K562 (cell line): ENCODE results near the gene FOXM1. TPM values are rescaled to one million over a fixed set of nuclear protein-coding genes. Genes with fewer than 3 reads are reported as not detected.

Source experiments
- AFF4 ChIP-seq: sonication (generic); formaldehyde crosslinking; IDR thresholded peaks from 2 replicates; pipeline ENCODE4 v1.8.0; 2023; ENCODE audit warnings: mild to moderate bottlenecking, missing genetic modification reagents
- C11orf30 ChIP-seq: fragments of 450-650 bp; IDR thresholded peaks from 2 replicates; pipeline ENCODE4 v1.6.1; 2016; ENCODE audit warnings: low read depth, mild to moderate bottlenecking
- CBFB ChIP-seq: sonication (generic); formaldehyde crosslinking; IDR thresholded peaks from 2 replicates; pipeline ENCODE4 v1.4.0; 2020; ENCODE audit warnings: mild to moderate bottlenecking, missing genetic modification reagents
- CBX8 ChIP-seq: fragments of 200-600 bp; sonication (generic); IDR thresholded peaks from 2 replicates; pipeline ENCODE4 v1.6.1; 2012; ENCODE audit warnings: borderline replicate concordance, mixed run types, low read depth, mild to moderate bottlenecking, moderate library complexity, mixed read lengths, low read length, control low read depth, inconsistent platforms; ENCODE audit not compliant: poor library complexity, severe bottlenecking; ENCODE audit errors: extremely low read depth
- HES1 ChIP-seq: fragments of 450-650 bp; IDR thresholded peaks from 2 replicates; pipeline ENCODE4 v1.6.1; 2016; ENCODE audit warnings: low read depth, mild to moderate bottlenecking, moderate library complexity
- PRMT5 ChIP-seq: sonication (generic); formaldehyde crosslinking; IDR thresholded peaks from 2 replicates; pipeline ENCODE4 v1.5.0; 2020; ENCODE audit warnings: missing genetic modification reagents
- ZNF239 ChIP-seq: fragments of 250-450 bp; sonication (Bioruptor Pico); IDR thresholded peaks from 2 replicates; pipeline ENCODE4 v1.4.0; 2020; ENCODE audit warnings: mild to moderate bottlenecking
- ZNF280A ChIP-seq: fragments of 450-650 bp; IDR thresholded peaks from 2 replicates; pipeline ENCODE4 v1.6.1; 2018; ENCODE audit warnings: mild to moderate bottlenecking, low read depth; ENCODE audit not compliant: partially characterized antibody
- ZNF280B ChIP-seq: fragments of 250-450 bp; sonication (Bioruptor Pico); IDR thresholded peaks from 2 replicates; pipeline ENCODE4 v1.5.1; 2021; ENCODE audit warnings: mild to moderate bottlenecking
- ZNF3 ChIP-seq: fragments of 250-450 bp; sonication (Bioruptor Pico); IDR thresholded peaks from 2 replicates; pipeline ENCODE4 v1.5.0; 2021; ENCODE audit warnings: mild to moderate bottlenecking, moderate library complexity
- ZNF584 ChIP-seq: fragments of 200-800 bp; sonication (Bioruptor generic); IDR thresholded peaks from 2 replicates; pipeline ENCODE4 v1.6.1; 2016; ENCODE audit warnings: low read depth, mild to moderate bottlenecking, missing genetic modification characterization, missing compliant biosample characterization
- ZNF592 ChIP-seq: fragments of 450-650 bp; IDR thresholded peaks from 2 replicates; pipeline ENCODE4 v1.6.1; 2017; ENCODE audit warnings: antibody characterized with exemption, mild to moderate bottlenecking
- ZNF764 ChIP-seq: fragments of 250-450 bp; sonication (Bioruptor Pico); IDR thresholded peaks from 2 replicates; pipeline ENCODE4 v1.4.0; 2020; ENCODE audit warnings: low read depth, mild to moderate bottlenecking, moderate library complexity
- ZNF778 ChIP-seq: fragments of 450-650 bp; formaldehyde crosslinking; IDR thresholded peaks from 2 replicates; pipeline ENCODE4 v1.4.0; 2020; ENCODE audit warnings: mild to moderate bottlenecking, moderate library complexity
- polyA plus RNA-seq, 8 experiments: library from polyadenylated mRNA; depleted of rRNA in 4 of 8; stranded (reverse) in 5 of 8; unstranded in 3 of 8; fragments of >200 nt; fragmentation: Nextera tagmentation in 2 of 8; fragmentation: Illumina TruSeq in 1 of 8; extraction: Ambion mirVana in 2 of 8; extraction: Trizol in 1 of 8; gene quantifications; 2 replicates each; pipeline versions ENCODE4 v1.2.1 to v1.2.3, GENCODE V29; 2011 to 2014; ENCODE audit warnings: inconsistent platforms in 1 of 8, missing spikeins in 1 of 8
- total RNA-seq, 7 experiments: library from RNA; depleted of rRNA in 6 of 7; stranded (reverse); fragments of >200 nt in 6 of 7; fragmentation: Illumina TruSeq in 2 of 7; extraction: Trizol in 2 of 7; gene quantifications; 2 replicates each; pipeline versions ENCODE4 v1.2.1 to v1.2.3, GENCODE V29; 2011 to 2021; ENCODE audit warnings: low replicate concordance in 1 of 7

The FOXM1 gene
- total and polyA plus RNA-seq, 9 of the 15 experiments (the other 6 are each of a cell fraction or from before 2014, with no cell fraction given): 8.9 to 46.9 (median 17.2) TPM

- no peak for TF ChIP-seq AFF4 (CRISPR knock-in tag)
- no peak for TF ChIP-seq ZNF3 (CRISPR knock-in tag)
- no peak for TF ChIP-seq CBX8
- no peak for TF ChIP-seq C11orf30
- TF ChIP-seq HES1: no peak
- no peak for TF ChIP-seq ZNF280A
- TF ChIP-seq ZNF592: peak; percentile 81
- no peak for TF ChIP-seq PRMT5
- TF ChIP-seq ZNF280B (CRISPR knock-in tag): no peak
- no peak for TF ChIP-seq ZNF584
- TF ChIP-seq ZNF778 (CRISPR knock-in tag): no peak
- no peak for TF ChIP-seq CBFB (CRISPR knock-in tag)
- TF ChIP-seq ZNF239 (CRISPR knock-in tag): no peak
- TF ChIP-seq ZNF764: no peak
Observed at GRCh38 chr12:2890388-2891239, 13.6 kb upstream of the FOXM1 start, which contains the start of gene TULP3 (continued).
